ENCODE results near the gene SF3B3. TPM values are rescaled to one million over a fixed set of nuclear protein-coding genes. Genes with fewer than 3 reads are reported as not detected.

SF3B3 gene
- total RNA-seq, 1 donor from 2014 or later = 379 TPM

DNA sequence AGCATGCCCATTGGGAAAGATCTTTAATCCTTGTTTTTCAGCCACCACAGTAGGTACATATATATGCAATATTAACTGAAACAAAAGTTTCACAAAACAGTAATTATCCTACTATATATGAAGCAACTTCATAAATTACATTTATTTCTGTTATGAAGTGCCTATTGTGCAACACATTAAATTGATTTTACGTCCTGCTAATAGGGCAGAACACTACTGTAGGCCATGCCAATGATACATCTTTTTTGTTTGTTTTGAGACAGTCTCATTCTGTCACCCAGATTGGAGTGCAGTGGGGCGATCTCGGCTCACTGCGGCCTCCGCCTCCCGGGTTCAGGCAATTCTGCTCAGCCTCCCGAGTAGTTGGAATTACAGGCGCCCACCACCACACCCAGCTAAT, 29.1 kb downstream of the SF3B3 start:
- Mint-ChIP-seq H3K27ac (no peak overlapping the region), H3K9me3 (ENCODE audit: low read depth) (no peaks in the 10 kb centered on the region), H3K4me1 (ENCODE audit: low read depth) (no peaks in the 10 kb centered on the region), H3K4me3 (ENCODE audit: low read depth) (no peak overlapping the region), H3K27me3 (no peaks in the 10 kb centered on the region), H3K36me3 (ENCODE audit: insufficient read depth) (peaks cover 40% of the 10 kb centered on the region)
- no peak for DNase-seq (ENCODE audit: low spot score, unreplicated experiment)
- TF ChIP-seq, protein P1, sequence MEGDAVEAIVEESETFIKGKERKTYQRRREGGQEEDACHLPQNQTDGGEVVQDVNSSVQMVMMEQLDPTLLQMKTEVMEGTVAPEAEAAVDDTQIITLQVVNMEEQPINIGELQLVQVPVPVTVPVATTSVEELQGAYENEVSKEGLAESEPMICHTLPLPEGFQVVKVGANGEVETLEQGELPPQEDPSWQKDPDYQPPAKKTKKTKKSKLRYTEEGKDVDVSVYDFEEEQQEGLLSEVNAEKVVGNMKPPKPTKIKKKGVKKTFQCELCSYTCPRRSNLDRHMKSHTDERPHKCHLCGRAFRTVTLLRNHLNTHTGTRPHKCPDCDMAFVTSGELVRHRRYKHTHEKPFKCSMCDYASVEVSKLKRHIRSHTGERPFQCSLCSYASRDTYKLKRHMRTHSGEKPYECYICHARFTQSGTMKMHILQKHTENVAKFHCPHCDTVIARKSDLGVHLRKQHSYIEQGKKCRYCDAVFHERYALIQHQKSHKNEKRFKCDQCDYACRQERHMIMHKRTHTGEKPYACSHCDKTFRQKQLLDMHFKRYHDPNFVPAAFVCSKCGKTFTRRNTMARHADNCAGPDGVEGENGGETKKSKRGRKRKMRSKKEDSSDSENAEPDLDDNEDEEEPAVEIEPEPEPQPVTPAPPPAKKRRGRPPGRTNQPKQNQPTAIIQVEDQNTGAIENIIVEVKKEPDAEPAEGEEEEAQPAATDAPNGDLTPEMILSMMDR (IDR thresholded peaks at IDR 0.05; ENCODE audit: unreplicated experiment) = no peak

DNA sequence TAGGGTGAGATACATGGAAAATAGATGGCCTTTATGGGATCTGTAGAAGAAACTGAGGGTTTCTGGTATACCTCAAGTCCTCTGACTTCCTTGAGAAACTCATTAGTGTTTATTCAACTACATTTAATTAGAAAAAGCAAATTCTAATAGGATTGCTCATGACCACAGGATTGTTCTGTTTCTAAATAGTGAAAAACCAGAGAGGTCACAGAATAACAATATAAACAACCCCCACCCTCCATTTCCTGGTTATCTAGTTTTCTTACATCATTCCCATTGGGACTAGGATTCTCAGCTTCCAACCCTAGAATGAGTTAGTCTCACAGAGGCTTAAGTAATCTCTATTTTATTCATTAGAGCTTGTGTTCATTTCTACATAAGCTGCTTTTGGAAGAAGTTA, 30.0 kb downstream of the SF3B3 start:
- Mint-ChIP-seq H3K27ac (no peak overlapping the region), H3K36me3 (ENCODE audit: insufficient read depth) (peaks cover 39% of the 10 kb centered on the region), H3K4me1 (ENCODE audit: low read depth) (no peaks in the 10 kb centered on the region), H3K9me3 (ENCODE audit: low read depth) (no peaks in the 10 kb centered on the region), H3K4me3 (ENCODE audit: low read depth) (no peak overlapping the region), H3K27me3 (no peaks in the 10 kb centered on the region)
- TF ChIP-seq, protein P1 (IDR thresholded peaks at IDR 0.05; ENCODE audit: unreplicated experiment) = no peak
- DNase-seq (ENCODE audit: low spot score, unreplicated experiment) = no peak

DNA sequence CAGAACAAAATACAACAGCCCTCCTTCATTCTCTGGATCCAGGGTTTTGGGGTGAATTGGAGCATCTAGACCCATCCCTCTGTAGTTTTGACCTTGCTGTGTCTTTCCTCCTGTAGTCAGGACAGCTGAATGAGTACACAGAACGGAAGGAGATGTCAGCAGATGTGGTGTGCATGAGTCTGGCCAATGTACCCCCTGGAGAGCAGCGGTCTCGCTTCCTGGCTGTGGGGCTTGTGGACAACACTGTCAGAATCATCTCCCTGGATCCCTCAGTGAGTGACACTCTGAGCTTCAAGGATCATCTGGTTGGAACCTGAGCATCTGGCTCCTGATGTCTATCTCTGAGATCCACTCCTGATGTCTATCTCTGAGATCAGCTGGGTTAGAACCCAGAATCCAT, 32.4 kb downstream of the SF3B3 start:
- H3K9me3 Mint-ChIP-seq (ENCODE audit: low read depth) = no peaks in the 10 kb centered on the region
- H3K27me3 Mint-ChIP-seq = no peaks in the 10 kb centered on the region
- no peak overlapping the region for H3K27ac Mint-ChIP-seq
- peaks cover 34% of the 10 kb centered on the region for H3K36me3 Mint-ChIP-seq (ENCODE audit: insufficient read depth)
- H3K4me3 Mint-ChIP-seq (ENCODE audit: low read depth) = no peak overlapping the region
- no peak for DNase-seq (ENCODE audit: low spot score, unreplicated experiment)
- no peaks in the 10 kb centered on the region for H3K4me1 Mint-ChIP-seq (ENCODE audit: low read depth)
- TF ChIP-seq, protein P1 (IDR thresholded peaks at IDR 0.05; ENCODE audit: unreplicated experiment) = no peak

DNA sequence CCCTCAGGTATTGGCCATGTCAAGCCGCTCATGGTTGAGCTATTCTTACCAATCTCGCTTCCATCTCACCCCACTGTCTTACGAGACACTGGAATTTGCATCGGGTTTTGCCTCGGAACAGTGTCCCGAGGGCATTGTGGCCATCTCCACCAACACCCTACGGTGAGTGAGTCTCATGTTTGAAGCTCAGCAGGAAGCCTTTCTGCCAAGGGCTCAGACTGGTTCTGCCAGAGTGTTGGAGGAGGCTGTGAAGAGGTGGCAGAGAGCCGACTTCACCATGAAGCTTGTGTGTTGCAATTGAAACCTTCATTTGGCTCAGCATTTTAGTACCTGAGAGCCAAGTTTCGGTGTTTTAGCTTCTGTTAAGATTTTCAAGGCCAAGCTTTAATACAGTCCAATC, 38.0 kb downstream of the SF3B3 start:
- TF ChIP-seq, protein P1 (IDR thresholded peaks at IDR 0.05; ENCODE audit: unreplicated experiment) = no peak
- Mint-ChIP-seq H3K4me3 (ENCODE audit: low read depth) (no peak overlapping the region), H3K27me3 (no peaks in the 10 kb centered on the region), H3K27ac (no peak overlapping the region), H3K36me3 (ENCODE audit: insufficient read depth) (peaks cover 42% of the 10 kb centered on the region), H3K9me3 (ENCODE audit: low read depth) (no peaks in the 10 kb centered on the region), H3K4me1 (ENCODE audit: low read depth) (no peaks in the 10 kb centered on the region)
- no peak for DNase-seq (ENCODE audit: low spot score, unreplicated experiment)

DNA sequence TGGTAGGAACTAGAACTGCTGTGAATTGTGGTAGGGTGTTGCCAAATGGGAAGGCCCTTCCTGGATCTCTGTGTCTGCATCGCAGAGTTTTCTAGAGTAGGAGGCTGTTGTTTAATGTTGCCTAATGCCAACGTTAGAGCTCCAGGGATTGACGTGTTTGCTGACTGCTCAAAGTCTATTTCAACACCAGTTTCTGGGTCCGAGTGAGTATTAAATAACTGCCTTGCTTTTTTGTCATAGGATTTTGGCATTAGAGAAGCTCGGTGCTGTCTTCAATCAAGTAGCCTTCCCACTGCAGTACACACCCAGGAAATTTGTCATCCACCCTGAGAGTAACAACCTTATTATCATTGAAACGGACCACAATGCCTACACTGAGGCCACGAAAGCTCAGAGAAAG, 40.0 kb downstream of the SF3B3 start:
- Mint-ChIP-seq H3K4me1 (ENCODE audit: low read depth) (no peaks in the 10 kb centered on the region), H3K27me3 (no peaks in the 10 kb centered on the region), H3K36me3 (ENCODE audit: insufficient read depth) (peaks cover 39% of the 10 kb centered on the region), H3K4me3 (ENCODE audit: low read depth) (no peak overlapping the region), H3K9me3 (ENCODE audit: low read depth) (no peaks in the 10 kb centered on the region), H3K27ac (no peak overlapping the region)
- no peak for DNase-seq (ENCODE audit: low spot score, unreplicated experiment)
- TF ChIP-seq, protein P1 (IDR thresholded peaks at IDR 0.05; ENCODE audit: unreplicated experiment) = no peak

Measured in progenitor cell of endocrine pancreas (in vitro differentiated cells).